Activated T-helper 1 cell treated with anti-CD3 and anti-CD28 coated beads, Interleukin-12 subunit alpha, Interleukin-12 subunit beta, Interleukin-2, Interleukin-4 antibody, amounts not matched to agents 30 ng/mL and 10 ng/mL and 1 ng/mL, durations not matched to agents 14 hours and 24 hours and 36 hours (primary cell): ENCODE measurements around the gene DOLK. TPM values are rescaled to one million over a fixed set of nuclear protein-coding genes. Genes with fewer than 3 reads are reported as not detected.
"Not testable (repeated sequence)": the region's sequence is repeated elsewhere in the genome, so short reads cannot be mapped to it uniquely, and the experiment has no call there.

Experiments used
- DNase-seq: peaks from one replicate; pipeline ENCODE4 v3.0.0; 2021; ENCODE audit warnings: low spot score
- H3K27ac Mint-ChIP-seq: one replicate; pipeline ENCODE4 v1.8.0; 2021; ENCODE audit warnings: mild to moderate bottlenecking, mixed read lengths
- H3K27me3 Mint-ChIP-seq: one replicate; pipeline ENCODE4 v1.8.0; 2022; ENCODE audit warnings: mild to moderate bottlenecking, moderate library complexity, mixed read lengths; ENCODE audit not compliant: insufficient read depth
- H3K36me3 Mint-ChIP-seq: one replicate; pipeline ENCODE4 v1.8.0; 2021; ENCODE audit warnings: low read depth, mixed read lengths
- H3K4me1 Mint-ChIP-seq: one replicate; pipeline ENCODE4 v1.8.0; 2021; ENCODE audit warnings: low read depth, mixed read lengths
- H3K4me3 Mint-ChIP-seq: one replicate; pipeline ENCODE4 v1.8.0; 2021; ENCODE audit warnings: mild to moderate bottlenecking, moderate library complexity, mixed read lengths
- H3K9me3 Mint-ChIP-seq: one replicate; pipeline ENCODE4 v1.8.0; 2021; ENCODE audit warnings: mixed read lengths
- intact Hi-C: fragments of 100-400 bp; cut with micrococcal nuclease; formaldehyde crosslinking; loops from one replicate; pipeline ENCODE4 v1.15.1; 2024
- total RNA-seq: library from RNA; stranded (reverse); gene quantifications from 2 replicates; pipeline ENCODE4 v1.2.3, GENCODE V29; 2022

DOLK gene
- 17.7 and 18.1 TPM in 2 replicates for total RNA-seq

GRCh38 chr9:128947527-128948301, at the start of gene DOLK, which contains the start of gene NUP188:
TSS of gene DOLK (minus strand) at chr9:128947603. CDS start at chr9:128947303, 300 bp downstream.
TSS of gene NUP188 (plus strand) at chr9:128947699. CDS start at chr9:128947720, 21 bp downstream.
- Mint-ChIP-seq H3K27ac (peak within 1 kb of the TSS; percentile 99), H3K4me3 (peak within 1 kb of the TSS; percentile 98), H3K36me3 (peaks cover 19% of the 10 kb centered on the region), H3K9me3 (no peaks in the 10 kb centered on the region), H3K4me1 (peaks cover 38% of the 10 kb centered on the region), H3K27me3 (no peaks in the 10 kb centered on the region)
- peak; percentile 99 for DNase-seq
- intact Hi-C loops: loop anchor here (1.0 to 10.0 kb wide), 16 partner anchors 45 to 625 kb away; partner anchors contain the start of genes COQ4, CRAT, DOLPP1 and ENDOG

GRCh38 chr9:128995791-128996190, 48.4 kb upstream of the DOLK start:
- H3K4me3 Mint-ChIP-seq: no peak overlapping the region
- H3K36me3 Mint-ChIP-seq: peaks cover 58% of the 10 kb centered on the region
- no peak overlapping the region for H3K27ac Mint-ChIP-seq
- H3K4me1 Mint-ChIP-seq: peaks cover 16% of the 10 kb centered on the region
- intact Hi-C loops: no loop called here
- no peaks in the 10 kb centered on the region for H3K27me3 Mint-ChIP-seq
- no peak for DNase-seq
- no peaks in the 10 kb centered on the region for H3K9me3 Mint-ChIP-seq

- no peak for DNase-seq
- Mint-ChIP-seq H3K4me3 (no peak overlapping the region), H3K27me3 (no peaks in the 10 kb centered on the region), H3K27ac (no peak overlapping the region), H3K4me1 (peaks cover 8% of the 10 kb centered on the region), H3K36me3 (peaks cover 46% of the 10 kb centered on the region), H3K9me3 (no peaks in the 10 kb centered on the region)
- intact Hi-C loops: no loop called here
Observed at GRCh38 chr9:128992995-128993394, 45.6 kb upstream of the DOLK start.

- intact Hi-C loops: no loop called here
- Mint-ChIP-seq H3K36me3 (peaks cover 42% of the 10 kb centered on the region), H3K27ac (no peak overlapping the region), H3K4me3 (no peak overlapping the region), H3K27me3 (no peaks in the 10 kb centered on the region), H3K9me3 (no peaks in the 10 kb centered on the region), H3K4me1 (no peaks in the 10 kb centered on the region)
- DNase-seq: no peak
Observed at GRCh38 chr9:128987805-128988204, 40.4 kb upstream of the DOLK start.

GRCh38 chr9:128986671-128987070, 39.3 kb upstream of the DOLK start:
- H3K4me3 Mint-ChIP-seq: no peak overlapping the region
- no peaks in the 10 kb centered on the region for H3K4me1 Mint-ChIP-seq
- intact Hi-C loops: no loop called here
- H3K9me3 Mint-ChIP-seq: no peaks in the 10 kb centered on the region
- no peak overlapping the region for H3K27ac Mint-ChIP-seq
- H3K27me3 Mint-ChIP-seq: no peaks in the 10 kb centered on the region
- H3K36me3 Mint-ChIP-seq: peaks cover 47% of the 10 kb centered on the region
- DNase-seq: no peak

- Mint-ChIP-seq H3K4me1 (no peaks in the 10 kb centered on the region), H3K27ac (no peak overlapping the region), H3K9me3 (no peaks in the 10 kb centered on the region), H3K27me3 (no peaks in the 10 kb centered on the region), H3K36me3 (peaks cover 67% of the 10 kb centered on the region), H3K4me3 (no peak overlapping the region)
- no peak for DNase-seq
- intact Hi-C loops: no loop called here
Observed at GRCh38 chr9:128983536-128983935, 36.1 kb upstream of the DOLK start.

GRCh38 chr9:128979111-128979510, 31.7 kb upstream of the DOLK start:
- no peaks in the 10 kb centered on the region for H3K27me3 Mint-ChIP-seq
- no peak overlapping the region for H3K27ac Mint-ChIP-seq
- no peak for DNase-seq
- H3K4me3 Mint-ChIP-seq: no peak overlapping the region
- no peaks in the 10 kb centered on the region for H3K9me3 Mint-ChIP-seq
- H3K36me3 Mint-ChIP-seq: peaks cover 60% of the 10 kb centered on the region
- no peaks in the 10 kb centered on the region for H3K4me1 Mint-ChIP-seq
- intact Hi-C loops: no loop called here

GRCh38 chr9:128972956-128973355, 25.6 kb upstream of the DOLK start:
- intact Hi-C loops: no loop called here
- Mint-ChIP-seq H3K4me3 (no peak overlapping the region), H3K9me3 (no peaks in the 10 kb centered on the region), H3K36me3 (peaks cover 55% of the 10 kb centered on the region), H3K4me1 (no peaks in the 10 kb centered on the region), H3K27ac (no peak overlapping the region), H3K27me3 (no peaks in the 10 kb centered on the region)
- no peak for DNase-seq

GRCh38 chr9:128969491-128969890, 22.1 kb upstream of the DOLK start:
- Mint-ChIP-seq H3K27ac (no peak overlapping the region), H3K4me1 (no peaks in the 10 kb centered on the region), H3K4me3 (no peak overlapping the region), H3K9me3 (no peaks in the 10 kb centered on the region), H3K27me3 (no peaks in the 10 kb centered on the region), H3K36me3 (peaks cover 44% of the 10 kb centered on the region)
- no peak for DNase-seq
- intact Hi-C loops: no loop called here

GRCh38 chr9:128961403-128961802, 14.0 kb upstream of the DOLK start:
- DNase-seq: not testable (repeated sequence)
- peaks cover 23% of the 10 kb centered on the region for H3K36me3 Mint-ChIP-seq

GRCh38 chr9:128947277-128947526, 201 bp downstream of the DOLK start:
- DNase-seq: no peak
- no peaks in the 10 kb centered on the region for H3K27me3 Mint-ChIP-seq
- intact Hi-C loops: loop anchor here (1.0 to 10.0 kb wide), 13 partner anchors 45 to 491 kb away; partner anchors contain the start of genes CRAT, DOLPP1, ENDOG and LRRC8A
- peak overlapping the region; percentile 98 for H3K4me3 Mint-ChIP-seq
- H3K36me3 Mint-ChIP-seq: peaks cover 17% of the 10 kb centered on the region
- peaks cover 36% of the 10 kb centered on the region for H3K4me1 Mint-ChIP-seq
- no peaks in the 10 kb centered on the region for H3K9me3 Mint-ChIP-seq
- peak overlapping the region; percentile 99 for H3K27ac Mint-ChIP-seq

More at GRCh38 chr9:128961403-128961802, 14.0 kb upstream of the DOLK start:
- H3K27me3 Mint-ChIP-seq, H3K9me3 Mint-ChIP-seq, H3K4me1 Mint-ChIP-seq, H3K27ac Mint-ChIP-seq, intact Hi-C loops, H3K4me3 Mint-ChIP-seq: not testable (repeated sequence)

- H3K27ac Mint-ChIP-seq: peak overlapping the region; percentile 99
Observed at GRCh38 chr9:128946571-128947276, 679 bp downstream of the DOLK start.

More at GRCh38 chr9:128946571-128947276, 679 bp downstream of the DOLK start:
- Mint-ChIP-seq H3K36me3 (peaks cover 17% of the 10 kb centered on the region), H3K4me3 (peak overlapping the region; percentile 98), H3K27me3 (no peaks in the 10 kb centered on the region), H3K4me1 (peaks cover 36% of the 10 kb centered on the region), H3K9me3 (no peaks in the 10 kb centered on the region)
- intact Hi-C loops: loop anchor here (1.0 to 10.0 kb wide), 13 partner anchors 44 to 490 kb away; partner anchors contain the start of genes CRAT, DOLPP1, ENDOG and LRRC8A
- DNase-seq: peak; percentile 12
